Skeletal muscle tissue (tissue), 4 donors: ENCODE data around the gene TNRC6C. TPM values are rescaled to one million over a fixed set of nuclear protein-coding genes. Genes with fewer than 3 reads are reported as not detected.

Experiments
- H3K27ac ChIP-seq: one replicate; pipeline ENCODE4 v1.7.0; 2013; ENCODE audit warnings: mild to moderate bottlenecking, low read depth, low read length, inconsistent platforms
- H3K27me3 ChIP-seq, 3 donors: one replicate each; pipeline ENCODE4 v1.7.0; 2013; ENCODE audit warnings: low read length in 3 of 3; ENCODE audit not compliant: control insufficient read depth in 3 of 3, insufficient read depth in 3 of 3
- H3K36me3 ChIP-seq, 3 donors: one replicate each; pipeline ENCODE4 v1.7.0; 2013; ENCODE audit warnings: low read length in 3 of 3; ENCODE audit not compliant: control insufficient read depth in 3 of 3, insufficient read depth in 3 of 3
- H3K4me1 ChIP-seq, 3 donors: one replicate each; pipeline ENCODE4 v1.7.0; 2013; ENCODE audit warnings: low read length in 3 of 3, mild to moderate bottlenecking in 3 of 3; ENCODE audit not compliant: control insufficient read depth in 3 of 3, insufficient read depth in 3 of 3
- H3K4me3 ChIP-seq, 3 donors: one replicate each; pipeline ENCODE4 v1.7.0; 2013; ENCODE audit warnings: low read length in 3 of 3
- H3K9ac ChIP-seq, 3 donors: one replicate each; pipeline ENCODE4 v1.7.0; 2013; ENCODE audit warnings: low read length in 3 of 3, mild to moderate bottlenecking in 3 of 3, moderate library complexity in 2 of 3, low read depth in 1 of 3
- H3K9me3 ChIP-seq, 3 donors: one replicate each; pipeline ENCODE4 v1.7.0; 2013; ENCODE audit warnings: low read length in 3 of 3; ENCODE audit not compliant: control insufficient read depth in 3 of 3
- total RNA-seq: library from RNA; depleted of rRNA; stranded (reverse); fragments of >200 nt; gene quantifications from one replicate; pipeline ENCODE4 v1.2.3, GENCODE V29; 2014
- donor health status: Osteomylitis.

TNRC6C gene
- total RNA-seq, 1 donor from 2014 or later, result 12.5 TPM

- Histone ChIP-seq H3K9me3 (no peaks in the 10 kb centered on the region), H3K4me1 (no peaks in the 10 kb centered on the region), H3K36me3 (no peaks in the 10 kb centered on the region)
These were observed 11.4 kb upstream of the TNRC6C start for GRCh38 chr17:77946900-77947645.

GRCh38 chr17:77948690-77949114 is 9.8 kb upstream of the TNRC6C start:
- no peak overlapping the region for H3K9ac ChIP-seq
- H3K4me1 ChIP-seq, result no peaks in the 10 kb centered on the region
- no peak overlapping the region for H3K27ac ChIP-seq
- H3K9me3 ChIP-seq, result no peaks in the 10 kb centered on the region
- H3K4me3 ChIP-seq, result no peak overlapping the region
- H3K36me3 ChIP-seq, result no peaks in the 10 kb centered on the region
- peaks cover 3 to 10% (median 9%) of the 10 kb centered on the region in 3 donors for H3K27me3 ChIP-seq

More at GRCh38 chr17:77946900-77947645, 11.4 kb upstream of the TNRC6C start:
- Histone ChIP-seq H3K9ac (no peak overlapping the region), H3K27ac (no peak overlapping the region), H3K27me3 (peaks cover under 1 to 6% (median 3%) of the 10 kb centered on the region in 3 donors), H3K4me3 (no peak overlapping the region)

- Histone ChIP-seq H3K27me3 (peaks cover 3 to 10% (median 9%) of the 10 kb centered on the region in 3 donors), H3K4me1 (no peaks in the 10 kb centered on the region), H3K36me3 (no peaks in the 10 kb centered on the region), H3K9me3 (no peaks in the 10 kb centered on the region), H3K9ac (no peak overlapping the region), H3K4me3 (no peak overlapping the region), H3K27ac (no peak overlapping the region)
These were observed 7.4 kb upstream of the TNRC6C start for GRCh38 chr17:77951123-77951522.

GRCh38 chr17:77952368-77952767 is 6.1 kb upstream of the TNRC6C start:
- H3K27ac ChIP-seq, result no peak overlapping the region
- H3K36me3 ChIP-seq, result no peaks in the 10 kb centered on the region
- H3K4me3 ChIP-seq, result no peak overlapping the region
- H3K27me3 ChIP-seq, result peaks cover 3 to 10% (median 9%) of the 10 kb centered on the region in 3 donors
- no peak overlapping the region for H3K9ac ChIP-seq
- peaks cover 0 to 2% (median under 1%) of the 10 kb centered on the region in 3 donors for H3K4me1 ChIP-seq
- no peaks in the 10 kb centered on the region for H3K9me3 ChIP-seq

GRCh38 chr17:77957235-77957856 is 1.2 kb upstream of the TNRC6C start:
- H3K36me3 ChIP-seq, result no peaks in the 10 kb centered on the region
- H3K9me3 ChIP-seq, result no peaks in the 10 kb centered on the region
- H3K9ac ChIP-seq, result peak overlapping the region; percentile 71 to 94 (median 77)
- H3K27ac ChIP-seq, result peak overlapping the region; percentile 45
- H3K4me1 ChIP-seq, result peaks cover 17 to 30% (median 24%) of the 10 kb centered on the region in 3 donors
- peak overlapping the region; percentile 80 to 86 (median 81) for H3K4me3 ChIP-seq
- peaks cover 0 to 6% (median under 1%) of the 10 kb centered on the region in 3 donors for H3K27me3 ChIP-seq

GRCh38 chr17:77958716-77959125 is 218 bp downstream of the TNRC6C start:
- Histone ChIP-seq H3K9ac (peak overlapping the region in 1 of 3 donors; percentile 74), H3K4me1 (peaks cover 23 to 38% (median 30%) of the 10 kb centered on the region in 3 donors), H3K27ac (no peak overlapping the region), H3K36me3 (no peaks in the 10 kb centered on the region), H3K9me3 (no peaks in the 10 kb centered on the region), H3K27me3 (no peaks in the 10 kb centered on the region), H3K4me3 (peak overlapping the region in 1 of 3 donors; percentile 36)

GRCh38 chr17:77959126-77959925 is 823 bp downstream of the TNRC6C start:
- peak overlapping the region; percentile 6 for H3K27ac ChIP-seq
- no peaks in the 10 kb centered on the region for H3K27me3 ChIP-seq
- no peaks in the 10 kb centered on the region for H3K9me3 ChIP-seq
- H3K4me3 ChIP-seq, result peak overlapping the region; percentile 73 to 86 (median 81)
- no peaks in the 10 kb centered on the region for H3K36me3 ChIP-seq
- H3K9ac ChIP-seq, result peak overlapping the region; percentile 76 to 85 (median 77)
- peaks cover 25 to 40% (median 34%) of the 10 kb centered on the region in 3 donors for H3K4me1 ChIP-seq

- Histone ChIP-seq H3K36me3 (no peaks in the 10 kb centered on the region), H3K9me3 (no peaks in the 10 kb centered on the region), H3K4me1 (peaks cover 25 to 43% (median 41%) of the 10 kb centered on the region in 3 donors), H3K4me3 (peak overlapping the region; percentile 73 to 86 (median 81)), H3K27me3 (no peaks in the 10 kb centered on the region), H3K9ac (peak overlapping the region; percentile 76 to 85 (median 77)), H3K27ac (no peak overlapping the region)
These were observed 1.5 kb downstream of the TNRC6C start for GRCh38 chr17:77959926-77960521.

- peaks cover 25 to 54% (median 53%) of the 10 kb centered on the region in 3 donors for H3K4me1 ChIP-seq
These were observed 3.2 kb downstream of the TNRC6C start for GRCh38 chr17:77961741-77962140.

More at GRCh38 chr17:77961741-77962140, 3.2 kb downstream of the TNRC6C start:
- no peaks in the 10 kb centered on the region for H3K27me3 ChIP-seq
- no peak overlapping the region for H3K27ac ChIP-seq
- H3K4me3 ChIP-seq, result no peak overlapping the region
- H3K9me3 ChIP-seq, result no peaks in the 10 kb centered on the region
- H3K36me3 ChIP-seq, result no peaks in the 10 kb centered on the region
- H3K9ac ChIP-seq, result peak overlapping the region in 1 of 3 donors; percentile 3
